K562 (cell line): Measurements from ENCODE around the gene MRPL10. TPM values are rescaled to one million over a fixed set of nuclear protein-coding genes. Genes with fewer than 3 reads are reported as not detected.

Source experiments
- BHLHE40 ChIP-seq: IDR thresholded peaks from 2 replicates; pipeline ENCODE4 v1.6.1; 2011; ENCODE audit warnings: low read length, improper control_type of control experiment
- CBFA2T3 ChIP-seq: fragments of 450-650 bp; IDR thresholded peaks from 2 replicates; pipeline ENCODE4 v1.6.1; 2017
- CBX3 ChIP-seq, 2 experiments: IDR thresholded peaks; 1 replicate in 1 of 2; 2 replicates in 1 of 2; pipeline ENCODE4 v1.6.1; 2012; ENCODE audit warnings: inconsistent platforms in 2 of 2, low read length in 2 of 2, borderline replicate concordance in 1 of 2, control low read depth in 1 of 2
- FOXA3 ChIP-seq, 2 experiments: fragments of 450-650 bp in 1 of 2; sonication (generic) in 1 of 2; formaldehyde crosslinking; IDR thresholded peaks in 1 of 2; conservative IDR thresholded peaks in 1 of 2; 2 replicates each; pipeline versions ENCODE4 v1.4.0 to v1.8.0; 2020 to 2022; ENCODE audit warnings: mild to moderate bottlenecking in 2 of 2, missing genetic modification reagents in 1 of 2
- NR1H2 ChIP-seq: sonication (generic); formaldehyde crosslinking; IDR thresholded peaks from 2 replicates; pipeline ENCODE4 v1.4.0; 2020; ENCODE audit warnings: mild to moderate bottlenecking, missing genetic modification reagents
- NR2F6 ChIP-seq: fragments of 450-650 bp; formaldehyde crosslinking; IDR thresholded peaks from 2 replicates; pipeline ENCODE4 v1.4.0; 2020; ENCODE audit warnings: mild to moderate bottlenecking
- PHB2 ChIP-seq: fragments of 450-650 bp; IDR thresholded peaks from 2 replicates; pipeline ENCODE4 v1.6.1; 2017; ENCODE audit warnings: low read depth
- PPARD ChIP-seq: fragments of 250-450 bp; sonication (Bioruptor Pico); IDR thresholded peaks from 2 replicates; pipeline ENCODE4 v1.8.0; 2022; ENCODE audit warnings: inconsistent platforms, mild to moderate bottlenecking, moderate library complexity
- RFX1 ChIP-seq: fragments of 450-650 bp; IDR thresholded peaks from 2 replicates; pipeline ENCODE4 v1.6.1; 2016; ENCODE audit warnings: mild to moderate bottlenecking, moderate library complexity
- SAFB ChIP-seq: fragments of 200-400 bp; formaldehyde crosslinking; IDR thresholded peaks from 2 replicates; pipeline ENCODE4 v1.6.1; 2017; ENCODE audit warnings: low read depth, low read length, borderline replicate concordance
- SETDB1 ChIP-seq: IDR thresholded peaks from one replicate; pipeline ENCODE4 v1.6.1; 2012; ENCODE audit warnings: low read length, control low read depth, inconsistent platforms
- TGIF2 ChIP-seq: sonication (generic); formaldehyde crosslinking; IDR thresholded peaks from 2 replicates; pipeline ENCODE4 v1.8.1; 2022; ENCODE audit warnings: mild to moderate bottlenecking, missing genetic modification reagents, moderate library complexity
- TRIM24 ChIP-seq, 2 experiments: fragments of 450-650 bp; IDR thresholded peaks; 2 replicates each; pipeline ENCODE4 v1.6.1; 2016
- TRIM25 ChIP-seq: fragments of 450-650 bp; IDR thresholded peaks from 2 replicates; pipeline ENCODE4 v1.7.0; 2016; ENCODE audit warnings: borderline replicate concordance
- U2AF2 ChIP-seq: fragments of 200-400 bp; formaldehyde crosslinking; optimal IDR thresholded peaks from 2 replicates; pipeline ENCODE3; 2017; ENCODE audit warnings: low read depth, mild to moderate bottlenecking, low read length
- ZNF133 ChIP-seq: fragments of 250-450 bp; sonication (Bioruptor Pico); IDR thresholded peaks from 2 replicates; pipeline ENCODE4 v1.4.0; 2020; ENCODE audit warnings: mild to moderate bottlenecking
- ZNF436 ChIP-seq: fragments of 250-450, 450-650 bp; sonication (Bioruptor Pico); formaldehyde crosslinking; IDR thresholded peaks from 2 replicates; pipeline ENCODE4 v1.7.0; 2020; ENCODE audit warnings: mild to moderate bottlenecking
- ZNF444 ChIP-seq: fragments of 250-450 bp; sonication (Bioruptor Pico); IDR thresholded peaks from 2 replicates; pipeline ENCODE4 v1.4.0; 2020; ENCODE audit warnings: mild to moderate bottlenecking, moderate library complexity
- ZNF551 ChIP-seq: fragments of 250-450 bp; sonication (Bioruptor Pico); IDR thresholded peaks from 2 replicates; pipeline ENCODE4 v1.5.0; 2021; ENCODE audit warnings: mild to moderate bottlenecking, moderate library complexity
- ZNF707 ChIP-seq: fragments of 250-450 bp; sonication (Bioruptor Pico); conservative IDR thresholded peaks from 2 replicates; pipeline ENCODE4 v1.8.0; 2022; ENCODE audit warnings: inconsistent platforms, mild to moderate bottlenecking, moderate library complexity
- ZNF717 ChIP-seq: fragments of 250-450 bp; sonication (Bioruptor Pico); IDR thresholded peaks from 2 replicates; pipeline ENCODE4 v1.5.0; 2021
- polyA plus RNA-seq, 8 experiments: library from polyadenylated mRNA; depleted of rRNA in 4 of 8; stranded (reverse) in 5 of 8; unstranded in 3 of 8; fragments of >200 nt; fragmentation: Nextera tagmentation in 2 of 8; fragmentation: Illumina TruSeq in 1 of 8; extraction: Ambion mirVana in 2 of 8; extraction: Trizol in 1 of 8; gene quantifications; 2 replicates each; pipeline versions ENCODE4 v1.2.1 to v1.2.3, GENCODE V29; 2011 to 2014; ENCODE audit warnings: inconsistent platforms in 1 of 8, missing spikeins in 1 of 8
- total RNA-seq, 7 experiments: library from RNA; depleted of rRNA in 6 of 7; stranded (reverse); fragments of >200 nt in 6 of 7; fragmentation: Illumina TruSeq in 2 of 7; extraction: Trizol in 2 of 7; gene quantifications; 2 replicates each; pipeline versions ENCODE4 v1.2.1 to v1.2.3, GENCODE V29; 2011 to 2021; ENCODE audit warnings: low replicate concordance in 1 of 7
- TF ChIP-seq, protein P1 (sequence below): IDR thresholded peaks from 3 replicates; pipeline ENCODE4 v1.6.1; 2011; ENCODE audit warnings: borderline replicate concordance, mild to moderate bottlenecking, moderate library complexity; ENCODE audit not compliant: insufficient read length; ENCODE audit errors: extremely low read depth
- TF ChIP-seq, protein P2 (sequence below), 2 experiments: fragments of 250-450 bp in 1 of 2; fragments of 450-650 bp in 1 of 2; sonication (Bioruptor Pico) in 1 of 2; IDR thresholded peaks; 2 replicates each; pipeline versions ENCODE4 v1.6.1 to v1.8.0; 2016 to 2021; ENCODE audit warnings: mild to moderate bottlenecking in 2 of 2, moderate library complexity in 2 of 2, missing compliant biosample characterization in 1 of 2, missing genetic modification characterization in 1 of 2
- TF ChIP-seq, protein P3 (sequence below): IDR thresholded peaks from 3 replicates; pipeline ENCODE4 v1.6.1; 2011; ENCODE audit warnings: borderline replicate concordance, mild to moderate bottlenecking; ENCODE audit not compliant: insufficient read length, insufficient read depth

MRPL10 gene
- total and polyA plus RNA-seq, 9 of the 15 experiments (the other 6 are each of a cell fraction or from before 2014, with no cell fraction given): 27.8 to 105 (median 67.3) TPM

- peak; percentile 97 for TF ChIP-seq PHB2
- no peak for TF ChIP-seq PPARD
- no peak for TF ChIP-seq TGIF2 (CRISPR knock-in tag)
- TF ChIP-seq U2AF2: no peak
- no peak for TF ChIP-seq NR2F6 (CRISPR knock-in tag)
- no peak for TF ChIP-seq SETDB1
- TF ChIP-seq, protein P1, sequence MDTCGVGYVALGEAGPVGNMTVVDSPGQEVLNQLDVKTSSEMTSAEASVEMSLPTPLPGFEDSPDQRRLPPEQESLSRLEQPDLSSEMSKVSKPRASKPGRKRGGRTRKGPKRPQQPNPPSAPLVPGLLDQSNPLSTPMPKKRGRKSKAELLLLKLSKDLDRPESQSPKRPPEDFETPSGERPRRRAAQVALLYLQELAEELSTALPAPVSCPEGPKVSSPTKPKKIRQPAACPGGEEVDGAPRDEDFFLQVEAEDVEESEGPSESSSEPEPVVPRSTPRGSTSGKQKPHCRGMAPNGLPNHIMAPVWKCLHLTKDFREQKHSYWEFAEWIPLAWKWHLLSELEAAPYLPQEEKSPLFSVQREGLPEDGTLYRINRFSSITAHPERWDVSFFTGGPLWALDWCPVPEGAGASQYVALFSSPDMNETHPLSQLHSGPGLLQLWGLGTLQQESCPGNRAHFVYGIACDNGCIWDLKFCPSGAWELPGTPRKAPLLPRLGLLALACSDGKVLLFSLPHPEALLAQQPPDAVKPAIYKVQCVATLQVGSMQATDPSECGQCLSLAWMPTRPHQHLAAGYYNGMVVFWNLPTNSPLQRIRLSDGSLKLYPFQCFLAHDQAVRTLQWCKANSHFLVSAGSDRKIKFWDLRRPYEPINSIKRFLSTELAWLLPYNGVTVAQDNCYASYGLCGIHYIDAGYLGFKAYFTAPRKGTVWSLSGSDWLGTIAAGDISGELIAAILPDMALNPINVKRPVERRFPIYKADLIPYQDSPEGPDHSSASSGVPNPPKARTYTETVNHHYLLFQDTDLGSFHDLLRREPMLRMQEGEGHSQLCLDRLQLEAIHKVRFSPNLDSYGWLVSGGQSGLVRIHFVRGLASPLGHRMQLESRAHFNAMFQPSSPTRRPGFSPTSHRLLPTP: no peak
- TF ChIP-seq ZNF444: no peak
- TF ChIP-seq ZNF717: no peak
- TF ChIP-seq ZNF133 (CRISPR knock-in tag): no peak
- TF ChIP-seq ZNF436 (CRISPR knock-in tag): no peak
- no peak for TF ChIP-seq SAFB
- TF ChIP-seq CBFA2T3: peak; percentile 100
- TF ChIP-seq ZNF551: no peak
- TF ChIP-seq ZNF707 (CRISPR knock-in tag): no peak
- TF ChIP-seq BHLHE40: peak; percentile 78
- peak; percentile 97 to 98 for TF ChIP-seq TRIM24 (IDR thresholded peaks at IDR 0.05)
- TF ChIP-seq TRIM25: no peak
- TF ChIP-seq, protein P2, sequence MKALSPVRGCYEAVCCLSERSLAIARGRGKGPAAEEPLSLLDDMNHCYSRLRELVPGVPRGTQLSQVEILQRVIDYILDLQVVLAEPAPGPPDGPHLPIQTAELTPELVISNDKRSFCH (CRISPR knock-in tag; IDR thresholded peaks at IDR 0.05): no peak
- TF ChIP-seq, protein P2 (tag; IDR thresholded peaks at IDR 0.05): peak; percentile 92
- TF ChIP-seq CBX3 (IDR thresholded peaks at IDR 0.05; ENCODE audit: borderline replicate concordance in 1 of 2, low read length in 2 of 2): peak in 1 of 2 experiments; percentile 50; a peak in 1 of 3 replicates
- TF ChIP-seq NR1H2: no peak
- TF ChIP-seq, protein P3, sequence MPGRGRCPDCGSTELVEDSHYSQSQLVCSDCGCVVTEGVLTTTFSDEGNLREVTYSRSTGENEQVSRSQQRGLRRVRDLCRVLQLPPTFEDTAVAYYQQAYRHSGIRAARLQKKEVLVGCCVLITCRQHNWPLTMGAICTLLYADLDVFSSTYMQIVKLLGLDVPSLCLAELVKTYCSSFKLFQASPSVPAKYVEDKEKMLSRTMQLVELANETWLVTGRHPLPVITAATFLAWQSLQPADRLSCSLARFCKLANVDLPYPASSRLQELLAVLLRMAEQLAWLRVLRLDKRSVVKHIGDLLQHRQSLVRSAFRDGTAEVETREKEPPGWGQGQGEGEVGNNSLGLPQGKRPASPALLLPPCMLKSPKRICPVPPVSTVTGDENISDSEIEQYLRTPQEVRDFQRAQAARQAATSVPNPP: no peak
- peak in 1 of 2 experiments; percentile 54; a peak in 1 of 4 replicates for TF ChIP-seq FOXA3 (CRISPR knock-in tag; conservative IDR thresholded peaks at IDR 0.05 in 1 of 2, IDR thresholded peaks at IDR 0.05 in 1 of 2)
- TF ChIP-seq RFX1: no peak
Observed at GRCh38 chr17:47866941-47867340, 35.6 kb upstream of the MRPL10 start (continued).
